ENCODE results near the gene SAMD7. TPM values are rescaled to one million over a fixed set of nuclear protein-coding genes. Genes with fewer than 3 reads are reported as not detected.

Gene SAMD7
- total RNA-seq, 2 donors from 2014 or later: 1.5 TPM; not detected in 1

DNA sequence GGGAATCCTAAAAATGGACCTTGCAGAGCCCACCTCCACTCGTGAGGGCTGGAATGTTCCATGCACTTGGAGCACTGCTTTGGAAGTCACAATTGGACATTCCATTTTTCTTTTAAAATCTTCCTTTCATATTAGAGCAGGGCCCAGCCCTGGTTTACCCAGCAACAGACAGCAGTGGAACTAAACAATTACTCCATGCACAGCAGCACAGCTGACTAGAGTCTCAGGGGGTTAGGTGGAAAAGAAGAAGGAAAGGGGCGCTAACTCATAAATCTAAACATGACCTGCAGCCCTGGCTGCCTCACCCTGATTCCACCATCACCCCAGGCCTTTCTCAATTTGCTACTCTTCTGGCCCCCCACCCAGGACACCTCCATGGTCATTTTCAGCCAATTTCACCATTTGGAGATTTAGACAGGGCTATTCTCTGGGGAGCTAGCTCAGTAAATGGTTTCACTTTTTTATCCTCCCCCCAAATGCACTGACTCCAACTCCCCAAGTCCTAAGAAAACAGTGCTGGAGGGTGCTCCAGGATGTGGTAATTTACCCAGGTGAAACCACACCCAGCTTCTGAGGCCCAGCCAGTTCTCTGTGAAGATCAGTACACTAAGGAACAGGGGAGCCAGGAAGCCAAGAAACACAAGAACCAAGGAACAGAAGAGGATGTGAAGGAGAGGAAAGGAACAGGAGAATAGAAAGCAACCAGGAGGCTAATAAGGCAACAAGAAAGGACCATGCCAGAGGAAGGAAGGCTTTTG is 40.1 kb upstream of the SAMD7 start:
- Histone ChIP-seq H3K4me1 (replicated peaks) (no peaks in the 10 kb centered on the region), H3K27me3 (replicated peaks; ENCODE audit: insufficient read depth) (no peaks in the 10 kb centered on the region), H3K4me3 (no peak overlapping the region), H3K36me3 (no peaks in the 10 kb centered on the region), H3K27ac (peak overlapping the region; percentile 64 to 71), H3K9me3 (no peaks in the 10 kb centered on the region)
- WGBS: 86% methylated on average over 2 of the region's 2 CpGs
- peak; percentile 81 for DNase-seq (ENCODE audit: low spot score)
- TF ChIP-seq POLR2AphosphoS5 (IDR thresholded peaks at IDR 0.05) (peak; percentile 84), POLR2A (IDR thresholded peaks at IDR 0.05) (no peak)
- intact Hi-C loops (cut with DNase I): loop anchor here (5.0 kb wide), 1 partner anchor 91 kb away; no protein-coding TSS in a partner anchor

DNA sequence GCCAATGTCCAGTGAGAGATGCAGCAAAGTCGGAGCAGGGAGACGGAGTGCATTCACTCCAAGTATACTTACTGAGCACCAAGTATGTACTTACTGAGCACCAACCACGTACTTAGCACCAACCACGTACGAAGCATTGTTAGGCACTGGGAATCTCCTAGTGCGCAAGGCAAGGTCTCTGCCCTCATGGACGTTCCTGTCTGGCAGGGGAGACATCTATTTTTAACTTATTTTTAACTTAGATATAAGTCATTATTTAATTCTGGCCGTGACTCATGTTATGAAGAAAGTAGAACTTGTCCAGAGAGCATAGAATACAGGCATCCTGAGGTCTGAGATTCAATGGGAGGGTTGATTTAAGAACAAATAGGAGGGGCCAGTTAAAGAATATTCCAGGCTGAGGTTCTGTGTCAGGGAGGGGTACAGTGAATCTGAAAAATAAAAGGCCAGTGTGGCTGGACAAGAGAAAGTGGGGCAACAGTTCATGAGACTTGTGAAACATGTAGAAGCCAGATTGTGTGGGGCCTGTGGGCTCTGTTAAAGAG is 32.3 kb upstream of the SAMD7 start:
- Histone ChIP-seq H3K4me1 (replicated peaks) (no peaks in the 10 kb centered on the region), H3K36me3 (no peaks in the 10 kb centered on the region), H3K27ac (no peak overlapping the region), H3K9me3 (no peaks in the 10 kb centered on the region), H3K27me3 (replicated peaks; ENCODE audit: insufficient read depth) (no peaks in the 10 kb centered on the region), H3K4me3 (no peak overlapping the region)
- no peak for DNase-seq (ENCODE audit: low spot score)
- no peak for TF ChIP-seq POLR2AphosphoS5 (IDR thresholded peaks at IDR 0.05)
- no peak for TF ChIP-seq CTCF (IDR thresholded peaks at IDR 0.05)
- no peak for TF ChIP-seq POLR2A (IDR thresholded peaks at IDR 0.05)
- 89% methylated on average over 8 of the region's 8 CpGs for WGBS
- intact Hi-C loops (cut with DNase I): no loop called here

GRCh38 chr3:169879845-169880575 is 31.4 kb upstream of the SAMD7 start:
- TF ChIP-seq CTCF (IDR thresholded peaks at IDR 0.05) (no peak), POLR2A (IDR thresholded peaks at IDR 0.05) (no peak), POLR2AphosphoS5 (IDR thresholded peaks at IDR 0.05) (no peak)
- no peak overlapping the region for H3K4me3 ChIP-seq
- intact Hi-C loops (cut with DNase I): no loop called here
- H3K36me3 ChIP-seq: no peaks in the 10 kb centered on the region
- no peak overlapping the region for H3K27ac ChIP-seq
- DNase-seq (ENCODE audit: low spot score): no peak
- no peaks in the 10 kb centered on the region for H3K27me3 ChIP-seq (replicated peaks; ENCODE audit: insufficient read depth)
- H3K4me1 ChIP-seq (replicated peaks): no peaks in the 10 kb centered on the region
- 56% methylated on average over 3 of the region's 3 CpGs for WGBS
- H3K9me3 ChIP-seq: no peaks in the 10 kb centered on the region

DNA sequence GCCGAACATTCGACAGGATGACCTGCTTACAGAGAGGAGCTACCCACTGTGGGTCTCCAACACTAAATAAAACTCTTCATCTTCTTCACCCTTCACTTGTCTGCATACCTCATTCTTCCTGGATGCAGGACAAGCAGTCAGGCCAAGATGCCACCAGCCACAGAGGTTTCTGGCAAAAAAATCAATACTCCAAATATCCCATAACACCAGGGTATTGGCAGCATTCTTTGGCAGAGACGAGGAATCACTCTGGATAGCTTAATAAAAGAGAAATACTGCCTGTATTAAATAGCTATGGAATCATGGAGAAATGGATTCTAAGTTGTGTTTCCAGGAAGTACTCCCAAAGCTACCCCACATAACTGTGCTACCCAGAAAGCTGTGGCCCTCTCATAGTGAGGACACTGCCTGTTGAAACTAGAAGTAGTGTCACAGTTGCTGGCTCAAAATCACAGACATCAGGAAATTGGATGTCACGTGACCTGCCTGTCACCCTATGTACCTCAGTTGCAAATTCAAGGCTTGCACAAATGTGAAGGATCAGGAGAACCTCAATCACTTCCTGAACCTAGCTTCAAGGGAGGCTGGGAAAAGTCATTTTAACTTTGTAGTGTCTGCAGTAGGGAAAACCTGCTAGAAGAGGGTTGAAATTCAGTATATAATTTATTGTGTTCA is 30.7 kb upstream of the SAMD7 start:
- H3K27ac ChIP-seq: no peak overlapping the region
- no peaks in the 10 kb centered on the region for H3K9me3 ChIP-seq
- intact Hi-C loops (cut with DNase I): no loop called here
- H3K4me3 ChIP-seq: no peak overlapping the region
- H3K4me1 ChIP-seq (replicated peaks): no peaks in the 10 kb centered on the region
- H3K27me3 ChIP-seq (replicated peaks; ENCODE audit: insufficient read depth): no peaks in the 10 kb centered on the region
- H3K36me3 ChIP-seq: no peaks in the 10 kb centered on the region
- no peak for DNase-seq (ENCODE audit: low spot score)
- no peak for TF ChIP-seq CTCF (IDR thresholded peaks at IDR 0.05)
- 93% methylated on average over 4 of the region's 4 CpGs for whole genome bisulfite sequencing

DNA sequence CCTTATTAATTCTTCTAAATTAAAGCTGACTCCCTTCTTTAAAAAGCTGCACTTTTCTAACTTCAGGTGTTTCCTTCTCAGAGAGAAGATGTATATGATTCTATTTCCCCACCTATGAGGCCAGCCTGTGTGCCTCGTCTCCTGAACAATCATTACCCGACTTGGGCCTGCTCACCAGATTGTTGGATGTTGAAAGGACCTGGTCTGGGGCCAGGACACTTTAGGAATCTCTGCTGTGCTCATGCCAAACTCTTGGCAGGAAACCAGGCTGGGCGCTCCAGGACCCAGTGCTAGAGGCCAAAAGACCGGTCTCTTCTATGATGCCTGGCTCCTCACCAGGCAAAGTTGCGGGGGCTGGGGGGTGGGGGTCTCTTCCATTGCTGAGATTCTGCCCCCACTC is 24.7 kb upstream of the SAMD7 start:
- Histone ChIP-seq H3K27me3 (replicated peaks; ENCODE audit: insufficient read depth) (no peaks in the 10 kb centered on the region), H3K36me3 (no peaks in the 10 kb centered on the region), H3K9me3 (no peaks in the 10 kb centered on the region), H3K27ac (no peak overlapping the region), H3K4me1 (replicated peaks) (no peaks in the 10 kb centered on the region), H3K4me3 (no peak overlapping the region)
- no peak for TF ChIP-seq CTCF (IDR thresholded peaks at IDR 0.05)
- no peak for TF ChIP-seq POLR2A (IDR thresholded peaks at IDR 0.05)
- TF ChIP-seq POLR2AphosphoS5 (IDR thresholded peaks at IDR 0.05): no peak
- WGBS: 17% methylated on average over 5 of the region's 5 CpGs
- peak; percentile 63 for DNase-seq (ENCODE audit: low spot score)
- intact Hi-C loops (cut with DNase I): no loop called here

Measured in prostate gland (tissue), 2 donors.